DND-41 (cell line): ENCODE data around the gene MSANTD2.

Source experiments
- CTCF ChIP-seq: IDR thresholded peaks from 2 replicates; pipeline ENCODE4 v1.5.1; 2012; ENCODE audit warnings: borderline replicate concordance, low read length, moderate library complexity, mild to moderate bottlenecking; ENCODE audit not compliant: poor library complexity, severe bottlenecking; ENCODE audit errors: extremely low read depth
- EZH2 ChIP-seq: IDR thresholded peaks from 3 replicates; pipeline ENCODE4 v1.6.1; 2012; ENCODE audit warnings: borderline replicate concordance, low read depth, mild to moderate bottlenecking, moderate library complexity, low read length, inconsistent platforms; ENCODE audit not compliant: severe bottlenecking

- TF ChIP-seq CTCF (no peak), EZH2 (no peak)
Observed at GRCh38 chr11:124830749-124831148, 30.5 kb upstream of the MSANTD2 start.
